Stimulated activated CD8-positive, alpha-beta memory T cell treated with anti-CD3 and anti-CD28 coated beads, Interleukin-2, amount 100 ng/mL, for 48 hours (primary cell): ENCODE results near the gene NKIRAS2.

Source experiments
- DNase-seq, 2 donors: peaks; one replicate each; pipeline ENCODE4 v3.0.0-alpha.2; 2020; ENCODE audit warnings: low read depth in 2 of 2

Gene NKIRAS2

GRCh38 chr17:42026857-42027589 lies 7.1 kb downstream of the NKIRAS2 start:
- no peak for DNase-seq

DNA sequence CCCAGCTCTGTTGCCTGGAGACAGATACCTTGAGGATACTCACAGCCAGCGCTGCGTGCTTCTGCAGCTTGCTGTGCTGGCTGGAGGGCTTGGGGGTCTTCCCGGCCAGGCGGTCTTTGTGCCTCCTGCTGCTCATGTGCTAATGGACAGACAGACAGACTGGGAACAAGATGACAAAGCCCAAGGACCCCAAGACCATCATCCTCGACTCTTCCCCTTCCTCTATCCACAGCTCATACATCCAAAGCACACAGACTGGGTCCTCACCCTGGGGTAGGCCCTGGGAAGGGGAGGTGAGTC lies 7.7 kb downstream of the NKIRAS2 start:
- DNase-seq = no peak

DNA sequence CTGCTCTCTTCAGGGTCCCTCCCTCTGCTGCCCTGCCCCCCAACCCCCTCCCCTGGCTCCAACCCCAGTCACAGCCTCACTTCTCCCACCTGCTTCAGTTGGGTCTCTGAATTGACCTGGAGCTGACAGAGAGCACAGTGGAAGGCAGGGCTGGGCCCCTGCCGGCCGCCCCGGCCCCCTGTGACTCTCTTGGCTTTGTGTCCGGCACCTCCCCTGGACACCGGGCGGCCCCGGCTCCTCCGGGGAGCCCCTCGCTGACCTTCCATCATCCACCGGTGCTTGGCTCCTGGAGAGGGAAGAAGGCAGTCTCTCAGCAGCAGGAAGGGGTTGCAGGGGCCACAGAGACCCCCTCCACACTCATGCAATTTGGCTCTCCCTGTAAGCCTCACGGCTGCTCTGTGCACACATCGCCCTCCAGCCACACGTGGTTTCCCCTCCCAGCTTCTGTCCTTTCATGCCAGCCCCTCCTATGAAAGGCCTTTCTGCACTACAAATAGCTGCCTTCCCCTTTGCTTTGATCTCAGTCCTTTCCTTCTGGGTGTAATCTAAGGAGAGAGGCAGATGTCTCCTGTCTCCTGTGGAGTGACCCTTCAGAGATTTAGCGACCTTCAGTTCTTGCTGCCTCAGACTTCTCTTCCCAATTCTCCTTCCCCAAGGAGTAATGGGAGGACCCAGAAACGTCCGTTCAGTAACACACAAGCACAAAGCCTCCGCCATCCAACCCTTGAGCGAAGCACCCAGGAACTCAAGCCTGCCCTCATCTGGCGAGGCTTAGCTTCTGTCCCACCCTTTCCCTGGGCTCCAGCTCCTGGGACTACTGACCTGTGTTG lies 8.3 kb downstream of the NKIRAS2 start:
- DNase-seq = no peak

- no peak for DNase-seq
These were observed 8.9 kb downstream of the NKIRAS2 start for GRCh38 chr17:42028791-42029127.

GRCh38 chr17:42031584-42031983 lies 11.7 kb downstream of the NKIRAS2 start:
- no peak for DNase-seq

DNA sequence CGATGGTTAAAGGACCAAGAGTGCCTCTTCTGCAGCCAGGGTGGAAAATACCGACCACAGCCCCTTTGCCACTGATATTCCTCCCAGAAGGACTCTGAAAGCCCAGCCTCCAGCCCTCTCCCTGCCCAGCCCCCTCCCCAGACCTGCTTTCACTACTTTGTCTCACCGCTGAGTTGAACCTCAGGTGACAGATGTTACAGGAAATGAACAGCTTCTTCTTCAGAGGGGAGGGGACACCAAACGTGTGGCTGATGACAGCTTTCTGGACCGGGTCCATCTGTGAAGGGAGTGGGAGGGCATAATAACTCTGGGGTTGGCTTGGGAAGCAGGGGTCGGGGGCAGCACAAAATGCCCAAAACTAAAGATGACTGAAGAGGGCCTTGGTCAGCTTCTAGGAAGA lies 14.2 kb downstream of the NKIRAS2 start:
- no peak for DNase-seq

- no peak for DNase-seq
These were observed 18.5 kb downstream of the NKIRAS2 start for GRCh38 chr17:42038221-42038973.

- DNase-seq = no peak
These were observed 20.2 kb downstream of the NKIRAS2 start for GRCh38 chr17:42039794-42040763.

GRCh38 chr17:42040818-42041217 lies 20.9 kb downstream of the NKIRAS2 start:
- DNase-seq = no peak

DNA sequence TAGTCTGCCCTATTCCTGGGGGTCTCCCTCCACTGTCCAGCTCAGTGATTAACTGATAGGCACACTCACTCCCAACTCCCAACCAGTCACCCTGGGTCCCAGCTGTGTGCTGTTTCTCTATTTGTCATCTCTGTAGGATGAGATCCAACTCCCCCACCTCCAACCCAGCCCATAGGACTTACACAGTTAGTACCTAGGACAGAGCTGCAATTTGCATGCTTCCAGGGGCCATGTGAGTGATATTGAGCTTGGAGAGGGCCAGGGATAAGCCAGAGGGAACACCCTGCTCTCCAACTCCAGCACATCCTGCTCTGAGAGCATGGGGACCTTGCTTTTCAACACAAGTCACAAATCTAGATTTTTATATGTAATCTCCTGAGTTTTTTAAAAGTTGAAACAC lies 21.7 kb downstream of the NKIRAS2 start:
- no peak for DNase-seq

- DNase-seq = no peak
These were observed 22.9 kb downstream of the NKIRAS2 start for GRCh38 chr17:42042598-42043319.

- DNase-seq = no peak
These were observed 25.8 kb downstream of the NKIRAS2 start for GRCh38 chr17:42045719-42046118.

DNA sequence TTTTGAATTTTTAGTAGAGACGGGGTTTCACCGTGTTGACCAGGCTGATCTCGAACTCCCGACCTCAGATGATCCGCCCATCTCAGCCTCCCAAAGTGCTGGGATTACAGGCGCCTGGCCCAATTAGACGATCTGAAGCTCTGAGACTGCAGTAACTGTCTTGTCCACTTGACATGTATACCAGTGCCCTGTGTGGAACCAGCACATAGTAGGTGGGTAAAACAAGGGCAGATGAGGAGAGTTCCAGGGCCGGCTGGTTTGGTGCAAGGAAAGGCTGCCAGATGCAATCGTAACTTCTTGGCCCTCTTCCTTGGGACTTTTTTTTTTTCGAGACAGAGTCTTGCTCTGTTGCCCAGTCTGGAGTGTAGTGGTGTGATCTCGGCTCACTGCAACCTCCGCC lies 27.5 kb downstream of the NKIRAS2 start:
- DNase-seq = no peak

- DNase-seq = no peak
These were observed 30.0 kb downstream of the NKIRAS2 start for GRCh38 chr17:42049834-42050392.

DNA sequence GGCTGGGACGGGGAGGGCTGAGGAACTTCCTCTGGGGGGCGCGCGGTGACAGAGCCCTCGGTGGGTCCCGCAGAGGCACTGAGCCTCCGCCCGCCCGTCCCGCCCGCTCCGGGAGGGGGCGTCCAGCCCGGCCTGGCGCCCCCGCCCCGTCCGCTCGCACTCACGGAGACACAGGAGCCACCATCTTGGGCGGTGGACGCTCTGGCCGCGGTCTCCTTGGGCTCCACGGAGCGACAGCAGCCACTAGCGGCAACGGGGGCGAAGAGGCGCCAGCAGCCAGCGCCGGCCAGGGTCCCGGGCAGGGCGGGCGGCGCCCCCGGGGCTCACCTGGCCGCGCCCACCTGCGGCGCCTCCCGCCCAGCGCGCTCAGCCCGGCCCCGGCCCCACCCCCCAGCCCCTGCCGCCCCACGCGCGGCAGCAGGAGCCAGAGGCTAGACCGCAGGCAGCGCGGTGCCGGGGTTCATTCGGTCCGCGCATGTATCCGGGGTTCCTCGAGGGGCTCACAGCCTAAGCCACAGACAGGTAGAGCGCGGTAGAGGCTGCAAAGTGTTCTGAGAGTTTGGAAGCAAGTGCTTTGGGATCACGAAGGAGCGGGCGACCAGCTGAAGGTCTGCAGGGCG lies 30.6 kb downstream of the NKIRAS2 start, which contains the start of gene C17orf113:
Gene C17orf113, minus strand, starts transcription at position 209 of the 620 bp plus-strand sequence. CDS start 7,225 bp downstream, outside the sequence.
- peak; percentile 28 to 34 for DNase-seq

GRCh38 chr17:42051013-42051400 lies 31.1 kb downstream of the NKIRAS2 start:
- no peak for DNase-seq

DNA sequence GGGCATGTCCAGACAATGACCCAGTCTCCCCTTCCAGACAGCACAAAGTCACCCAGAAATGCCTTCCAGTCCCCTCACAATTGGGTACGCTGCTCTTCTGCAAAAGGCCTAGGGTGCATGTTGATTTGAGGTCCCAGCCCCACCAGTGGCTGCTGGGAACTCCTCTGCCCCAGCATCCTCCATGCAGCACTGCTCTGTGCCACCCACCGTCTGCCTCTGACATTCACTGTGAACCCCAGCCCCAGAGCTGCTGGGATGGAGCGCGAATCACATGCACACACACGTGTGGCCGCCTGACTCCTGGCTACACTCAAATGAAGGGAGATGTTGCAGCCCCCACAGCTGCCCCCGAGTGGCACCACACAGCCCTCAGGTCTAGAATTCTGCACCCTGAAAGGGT lies 31.8 kb downstream of the NKIRAS2 start:
- DNase-seq = no peak

GRCh38 chr17:42052346-42052877 lies 32.5 kb downstream of the NKIRAS2 start:
- no peak for DNase-seq

GRCh38 chr17:42053731-42054500 lies 34.0 kb downstream of the NKIRAS2 start:
- no peak for DNase-seq
